ENCODE results near the gene TNRC6C. TPM values are rescaled to one million over a fixed set of nuclear protein-coding genes. Genes with fewer than 3 reads are reported as not detected.

Gene TNRC6C
- total and polyA plus RNA-seq, 10 donors: 1.7 to 37.0 (median 18.3) TPM

DNA sequence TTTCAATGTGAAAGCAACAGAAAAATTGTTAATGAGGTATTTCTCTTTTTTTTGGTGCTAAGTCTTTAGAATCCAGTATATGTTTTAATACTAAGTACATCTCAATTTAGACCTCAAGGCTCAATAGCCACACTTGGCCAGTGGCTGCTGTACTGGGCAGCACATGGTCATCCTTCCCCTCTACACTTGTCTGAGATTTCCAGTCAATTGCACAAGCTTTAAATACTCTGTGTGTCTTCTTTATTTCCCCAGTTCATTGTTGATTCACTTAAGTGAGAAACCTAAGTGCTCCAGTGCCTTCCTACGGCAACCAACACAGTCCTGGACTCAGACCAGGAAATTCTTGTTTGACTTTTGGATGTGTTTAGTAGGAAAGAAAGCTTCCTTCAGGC lies 62.2 kb downstream of the TNRC6C start:
- intact Hi-C loops (cut with DNase I; ENCODE audit: low total_unique reads): no loop called here
- no peaks in the 10 kb centered on the region for H3K27me3 ChIP-seq (replicated peaks in 1 of 7)
- H3K27ac ChIP-seq: no peak overlapping the region
- H3K36me3 ChIP-seq: peaks cover 0 to 16% (median 0%) of the 10 kb centered on the region in 6 donors
- H3K9me3 ChIP-seq: no peaks in the 10 kb centered on the region
- H3K4me1 ChIP-seq: peaks cover 5 to 23% (median 15%) of the 10 kb centered on the region in 6 donors
- no peak overlapping the region for H3K4me3 ChIP-seq
- DNase-seq: no peak
- TF ChIP-seq CTCF (IDR thresholded peaks at IDR 0.05 in 8 of 11, conservative IDR thresholded peaks at IDR 0.05 in 3 of 11) (no peak), POLR2AphosphoS5 (IDR thresholded peaks at IDR 0.05) (no peak)
- WGBS, 5 donors: 73 to 83% (median 78%) methylated on average over 1 of the region's 1 CpG

DNA sequence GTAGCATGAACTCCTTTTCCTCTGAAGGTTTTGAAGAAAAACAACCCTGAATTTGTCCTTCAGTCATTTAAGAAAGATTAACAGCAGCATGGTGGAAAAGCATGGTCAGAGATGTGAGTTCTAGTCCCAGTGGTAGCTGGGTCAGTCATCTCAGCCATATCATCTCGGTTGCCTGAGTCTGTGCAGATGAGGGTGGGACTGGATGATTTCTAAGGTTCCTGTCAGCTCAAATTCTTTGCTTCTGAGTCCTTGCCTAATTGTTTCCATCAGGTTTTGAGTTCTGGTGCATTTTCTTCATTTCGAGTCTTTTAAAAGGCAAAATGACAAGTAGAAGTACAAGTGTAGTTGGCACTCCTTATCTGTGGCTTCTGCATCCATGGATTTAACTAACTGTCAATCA lies 63.9 kb downstream of the TNRC6C start:
- peaks cover 5 to 37% (median 18%) of the 10 kb centered on the region in 6 donors for H3K4me1 ChIP-seq
- H3K27ac ChIP-seq: no peak overlapping the region
- TF ChIP-seq CTCF (IDR thresholded peaks at IDR 0.05 in 8 of 11, conservative IDR thresholded peaks at IDR 0.05 in 3 of 11): no peak
- TF ChIP-seq POLR2AphosphoS5 (IDR thresholded peaks at IDR 0.05): no peak
- TF ChIP-seq POLR2A (IDR thresholded peaks at IDR 0.05): no peak
- H3K36me3 ChIP-seq: peaks cover 0 to 9% (median 0%) of the 10 kb centered on the region in 6 donors
- intact Hi-C loops (cut with DNase I; ENCODE audit: low total_unique reads): no loop called here
- WGBS, 5 donors: 77 to 93% (median 85%) methylated on average over 2 of the region's 2 CpGs
- no peak for DNase-seq
- no peak overlapping the region for H3K4me3 ChIP-seq
- no peaks in the 10 kb centered on the region for H3K27me3 ChIP-seq (replicated peaks in 1 of 7)
- no peaks in the 10 kb centered on the region for H3K9me3 ChIP-seq

GRCh38 chr17:78023042-78023441 lies 64.5 kb downstream of the TNRC6C start:
- intact Hi-C loops (cut with DNase I; ENCODE audit: low total_unique reads): no loop called here
- TF ChIP-seq POLR2AphosphoS5 (IDR thresholded peaks at IDR 0.05): no peak
- TF ChIP-seq POLR2A (IDR thresholded peaks at IDR 0.05): no peak
- TF ChIP-seq CTCF (IDR thresholded peaks at IDR 0.05 in 8 of 11, conservative IDR thresholded peaks at IDR 0.05 in 3 of 11): no peak
- Histone ChIP-seq H3K27ac (no peak overlapping the region), H3K4me3 (no peak overlapping the region), H3K4me1 (peaks cover 5 to 40% (median 18%) of the 10 kb centered on the region in 6 donors), H3K9me3 (no peaks in the 10 kb centered on the region), H3K36me3 (peaks cover 0 to 9% (median 0%) of the 10 kb centered on the region in 6 donors), H3K27me3 (replicated peaks in 1 of 7) (no peaks in the 10 kb centered on the region)
- WGBS, 5 donors: 87 to 95% (median 93%) methylated on average over 5 of the region's 5 CpGs
- no peak for DNase-seq

DNA sequence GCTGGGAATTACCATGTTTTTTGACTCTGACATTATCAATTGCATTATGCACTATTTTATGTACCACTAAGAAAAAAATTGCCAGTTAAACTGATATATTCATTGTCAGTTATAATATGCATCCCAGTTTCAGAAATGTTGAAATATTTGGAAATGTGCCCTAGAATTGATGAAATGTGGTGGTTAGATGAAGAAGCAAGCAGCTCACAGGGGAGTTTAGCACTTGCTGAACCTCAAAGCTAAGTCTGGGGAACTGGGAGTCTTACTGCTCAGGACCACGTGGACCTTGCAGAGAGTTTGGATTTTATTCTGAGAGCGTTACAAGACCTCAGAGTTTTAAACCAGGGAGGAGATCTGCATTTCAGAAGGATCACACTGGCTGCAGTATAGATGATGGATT lies 67.9 kb downstream of the TNRC6C start:
- WGBS, 5 donors: 49 to 87% (median 56%) methylated on average over 2 of the region's 2 CpGs
- Histone ChIP-seq H3K9me3 (no peaks in the 10 kb centered on the region), H3K27ac (no peak overlapping the region), H3K36me3 (peaks cover 0 to 18% (median under 1%) of the 10 kb centered on the region in 6 donors), H3K4me3 (no peak overlapping the region), H3K27me3 (replicated peaks in 1 of 7) (no peaks in the 10 kb centered on the region), H3K4me1 (peaks cover 0 to 22% (median 3%) of the 10 kb centered on the region in 6 donors)
- intact Hi-C loops (cut with DNase I; ENCODE audit: low total_unique reads): no loop called here
- no peak for DNase-seq
- TF ChIP-seq POLR2A (IDR thresholded peaks at IDR 0.05) (no peak), CTCF (IDR thresholded peaks at IDR 0.05 in 8 of 11, conservative IDR thresholded peaks at IDR 0.05 in 3 of 11) (no peak), POLR2AphosphoS5 (IDR thresholded peaks at IDR 0.05) (no peak)

Measured in spleen (tissue), 11 donors.